Panc1 (cell line): ENCODE results near the gene NOL7.

Source experiments
- CTCF ChIP-seq: fragments of 450-650 bp; IDR thresholded peaks from 2 replicates; pipeline ENCODE4 v1.5.1; 2017; ENCODE audit warnings: mild to moderate bottlenecking
- REST ChIP-seq, 2 experiments: IDR thresholded peaks; 2 replicates each; pipeline ENCODE4 v1.6.1; 2011 to 2012; ENCODE audit warnings: low read depth in 2 of 2, control low read depth in 1 of 2, low read length in 1 of 2, mild to moderate bottlenecking in 1 of 2, moderate library complexity in 1 of 2; ENCODE audit not compliant: insufficient read depth in 1 of 2

- no peak for TF ChIP-seq CTCF
- no peak for TF ChIP-seq REST (IDR thresholded peaks at IDR 0.05; ENCODE audit: insufficient read depth in 1 of 2, low read depth in 2 of 2, low read length in 1 of 2)
Observed at GRCh38 chr6:13638626-13639025, 23.5 kb downstream of the NOL7 start.
